DOHH2 (cell line): ENCODE data around the gene PARM1.

Experiments
- EZH2phosphoT487 ChIP-seq: fragments of 200-600 bp; sonication (generic); IDR thresholded peaks from 2 replicates; pipeline ENCODE4 v1.6.1; 2017; ENCODE audit warnings: borderline replicate concordance, mild to moderate bottlenecking, antibody characterized with exemption, low read length, moderate library complexity, mixed read lengths
- TF ChIP-seq, protein P1 (sequence below): fragments of 200-600 bp; sonication (generic); IDR thresholded peaks from one replicate; pipeline ENCODE4 v1.5.1; 2014; ENCODE audit warnings: antibody characterized with exemption, mild to moderate bottlenecking, low read depth, low read length; ENCODE audit not compliant: poor library complexity, severe bottlenecking

DNA sequence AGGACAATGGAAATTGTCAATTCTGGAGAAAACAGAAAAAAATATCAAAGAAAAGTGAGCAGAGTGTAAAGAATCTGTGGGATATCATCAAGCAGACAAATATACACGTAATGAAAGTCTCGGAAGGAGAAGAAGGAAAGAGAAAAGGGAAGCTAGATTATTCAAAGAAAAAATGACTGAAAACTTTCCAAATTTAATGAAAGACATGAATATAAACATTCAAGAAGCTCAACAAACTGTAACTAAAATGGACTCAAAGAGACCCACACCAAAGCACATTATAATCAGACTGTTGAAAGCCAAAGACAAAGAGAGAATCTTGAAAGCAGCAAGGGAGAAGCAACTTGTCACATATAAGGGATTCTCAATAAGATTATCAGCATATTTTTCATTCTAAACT, 28.3 kb downstream of the PARM1 start:
- TF ChIP-seq, protein P1, sequence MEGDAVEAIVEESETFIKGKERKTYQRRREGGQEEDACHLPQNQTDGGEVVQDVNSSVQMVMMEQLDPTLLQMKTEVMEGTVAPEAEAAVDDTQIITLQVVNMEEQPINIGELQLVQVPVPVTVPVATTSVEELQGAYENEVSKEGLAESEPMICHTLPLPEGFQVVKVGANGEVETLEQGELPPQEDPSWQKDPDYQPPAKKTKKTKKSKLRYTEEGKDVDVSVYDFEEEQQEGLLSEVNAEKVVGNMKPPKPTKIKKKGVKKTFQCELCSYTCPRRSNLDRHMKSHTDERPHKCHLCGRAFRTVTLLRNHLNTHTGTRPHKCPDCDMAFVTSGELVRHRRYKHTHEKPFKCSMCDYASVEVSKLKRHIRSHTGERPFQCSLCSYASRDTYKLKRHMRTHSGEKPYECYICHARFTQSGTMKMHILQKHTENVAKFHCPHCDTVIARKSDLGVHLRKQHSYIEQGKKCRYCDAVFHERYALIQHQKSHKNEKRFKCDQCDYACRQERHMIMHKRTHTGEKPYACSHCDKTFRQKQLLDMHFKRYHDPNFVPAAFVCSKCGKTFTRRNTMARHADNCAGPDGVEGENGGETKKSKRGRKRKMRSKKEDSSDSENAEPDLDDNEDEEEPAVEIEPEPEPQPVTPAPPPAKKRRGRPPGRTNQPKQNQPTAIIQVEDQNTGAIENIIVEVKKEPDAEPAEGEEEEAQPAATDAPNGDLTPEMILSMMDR = no peak
- no peak for TF ChIP-seq EZH2phosphoT487
